ENCODE results near the gene MYMX.

Gene MYMX

DNA sequence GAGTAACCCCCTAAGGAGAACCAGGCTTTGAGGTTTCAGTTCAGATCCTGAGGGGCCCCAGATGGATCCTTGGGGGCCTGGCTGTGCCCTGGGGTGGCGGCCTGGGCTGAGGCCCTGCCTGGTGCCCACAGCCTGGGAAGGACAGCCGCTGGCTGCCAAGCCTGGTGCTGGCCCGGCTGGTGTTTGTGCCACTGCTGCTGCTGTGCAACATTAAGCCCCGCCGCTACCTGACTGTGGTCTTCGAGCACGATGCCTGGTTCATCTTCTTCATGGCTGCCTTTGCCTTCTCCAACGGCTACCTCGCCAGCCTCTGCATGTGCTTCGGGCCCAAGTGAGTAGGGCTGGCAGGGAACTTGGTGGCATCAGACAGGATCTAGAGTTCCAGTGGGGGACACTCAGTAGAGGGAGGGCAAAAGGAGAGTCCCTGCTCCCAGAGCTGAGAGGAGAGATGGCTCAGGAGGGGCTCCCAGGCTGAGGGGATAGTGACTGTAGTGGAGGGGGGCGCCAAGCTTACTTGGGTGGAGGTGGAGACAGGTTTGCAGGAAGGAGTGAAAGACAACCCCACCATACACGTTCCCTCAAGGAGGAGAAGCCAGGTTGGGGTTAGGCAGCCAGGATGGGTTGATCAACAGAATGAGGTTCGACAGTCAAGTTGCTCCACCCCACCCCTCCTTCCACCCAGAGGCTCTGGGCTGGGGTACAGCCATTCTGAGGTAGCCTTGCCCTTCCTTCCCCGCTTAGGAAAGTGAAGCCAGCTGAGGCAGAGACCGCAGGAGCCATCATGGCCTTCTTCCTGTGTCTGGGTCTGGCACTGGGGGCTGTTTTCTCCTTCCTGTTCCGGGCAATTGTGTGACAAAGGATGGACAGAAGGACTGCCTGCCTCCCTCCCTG lies 16.2 kb downstream of the MYMX start:
- no peak for DNase-seq (ENCODE audit: low read depth, low spot score)

DNA sequence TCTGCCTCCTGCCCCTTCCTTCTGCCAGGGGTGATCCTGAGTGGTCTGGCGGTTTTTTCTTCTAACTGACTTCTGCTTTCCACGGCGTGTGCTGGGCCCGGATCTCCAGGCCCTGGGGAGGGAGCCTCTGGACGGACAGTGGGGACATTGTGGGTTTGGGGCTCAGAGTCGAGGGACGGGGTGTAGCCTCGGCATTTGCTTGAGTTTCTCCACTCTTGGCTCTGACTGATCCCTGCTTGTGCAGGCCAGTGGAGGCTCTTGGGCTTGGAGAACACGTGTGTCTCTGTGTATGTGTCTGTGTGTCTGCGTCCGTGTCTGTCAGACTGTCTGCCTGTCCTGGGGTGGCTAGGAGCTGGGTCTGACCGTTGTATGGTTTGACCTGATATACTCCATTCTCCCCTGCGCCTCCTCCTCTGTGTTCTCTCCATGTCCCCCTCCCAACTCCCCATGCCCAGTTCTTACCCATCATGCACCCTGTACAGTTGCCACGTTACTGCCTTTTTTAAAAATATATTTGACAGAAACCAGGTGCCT lies 16.9 kb downstream of the MYMX start:
- DNase-seq (ENCODE audit: low read depth, low spot score), result no peak

DNA sequence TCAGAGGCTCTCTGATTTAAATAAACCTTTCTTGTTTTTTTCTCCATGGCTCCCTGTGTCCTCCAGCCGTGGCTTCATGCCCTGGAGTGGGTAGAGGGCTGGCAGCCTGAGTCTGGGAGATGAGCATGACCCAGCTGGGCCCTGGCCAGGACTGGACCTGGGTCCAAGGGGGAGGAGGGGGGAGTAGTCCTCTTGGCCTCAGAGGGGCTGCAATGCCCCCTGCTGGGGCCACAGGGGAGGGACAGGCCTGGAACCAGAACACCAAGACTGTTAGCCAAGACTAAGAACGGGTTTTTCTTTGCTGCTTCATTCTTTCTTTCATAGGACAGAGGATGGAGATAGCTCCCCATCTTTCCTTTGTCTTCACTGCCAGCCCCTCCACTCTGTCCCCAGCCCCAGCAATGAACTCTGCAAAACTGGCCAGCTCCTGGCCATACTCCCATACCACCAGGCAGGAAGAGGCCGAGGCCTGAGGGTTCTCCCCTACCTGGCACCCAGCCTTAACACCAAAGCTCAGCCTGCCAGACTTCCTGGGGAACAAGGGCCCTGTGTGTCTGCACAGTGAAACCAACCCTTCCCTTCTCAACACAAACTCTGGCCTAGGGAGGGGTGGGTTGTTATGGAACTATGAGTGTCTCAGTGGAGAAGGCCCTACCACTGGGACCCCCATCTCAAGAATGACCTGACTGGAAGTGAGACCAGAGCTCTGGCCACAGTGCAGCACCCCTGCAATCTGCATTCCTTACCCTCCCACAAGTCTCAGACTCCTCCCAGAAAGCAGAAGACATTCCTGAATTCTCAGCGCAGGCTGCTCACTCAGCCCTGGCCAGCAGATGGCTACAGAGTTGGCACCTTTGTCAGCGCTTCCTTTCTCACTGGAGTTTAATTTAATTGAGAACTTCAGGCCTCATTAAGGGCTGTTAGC lies 17.6 kb downstream of the MYMX start:
- DNase-seq (ENCODE audit: low read depth, low spot score), result no peak

DNA sequence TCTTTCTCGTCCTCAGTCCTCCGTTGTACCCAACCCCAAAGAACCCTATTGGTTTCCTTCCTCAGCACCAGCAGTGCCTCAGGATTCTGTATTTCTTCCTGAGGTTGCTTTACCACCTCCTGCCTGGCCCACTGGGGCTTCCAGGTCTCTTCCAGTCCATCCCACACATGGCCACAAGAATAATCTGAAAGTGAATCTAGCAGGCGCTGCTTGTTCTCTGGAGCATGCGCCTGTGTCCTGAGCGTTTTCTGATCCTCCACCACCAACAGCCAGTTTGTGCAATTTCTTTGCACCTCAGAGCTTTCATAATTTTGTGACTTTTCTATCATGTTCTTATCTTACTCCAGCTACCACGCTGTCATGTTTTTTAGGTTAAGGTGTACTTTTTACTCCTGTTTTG lies 18.5 kb downstream of the MYMX start:
- no peak for DNase-seq (ENCODE audit: low read depth, low spot score)

DNA sequence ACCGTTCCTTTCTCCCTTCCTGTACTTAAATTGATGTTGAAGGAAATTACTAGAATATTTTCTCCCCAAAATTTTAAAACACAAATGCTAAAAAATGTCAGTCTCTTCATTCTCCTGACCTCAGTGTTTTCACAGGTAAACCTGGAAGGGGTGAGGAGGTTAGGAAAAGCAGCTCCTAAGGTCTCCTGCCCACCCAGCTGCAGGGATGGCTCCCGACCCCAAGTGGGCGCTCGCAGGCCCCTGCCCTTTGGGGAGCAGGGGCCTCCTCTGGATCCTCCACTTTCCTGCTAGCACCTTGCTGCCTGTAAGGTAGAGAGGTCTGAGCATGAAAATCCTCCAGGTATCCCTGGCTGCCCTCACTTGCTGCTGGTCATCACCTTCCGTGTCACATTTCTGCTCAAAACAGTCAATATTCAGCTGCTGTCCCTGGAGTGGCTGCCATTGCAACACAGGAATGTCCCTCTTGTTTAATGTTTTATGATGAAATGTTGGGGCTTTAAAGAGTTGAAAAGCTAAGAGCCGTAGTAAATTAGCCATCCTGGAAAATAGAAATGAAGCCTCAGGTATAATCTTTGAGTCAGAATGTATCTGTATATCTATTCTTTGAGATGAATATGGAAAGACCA lies 19.3 kb downstream of the MYMX start:
- no peak for DNase-seq (ENCODE audit: low read depth, low spot score)

DNA sequence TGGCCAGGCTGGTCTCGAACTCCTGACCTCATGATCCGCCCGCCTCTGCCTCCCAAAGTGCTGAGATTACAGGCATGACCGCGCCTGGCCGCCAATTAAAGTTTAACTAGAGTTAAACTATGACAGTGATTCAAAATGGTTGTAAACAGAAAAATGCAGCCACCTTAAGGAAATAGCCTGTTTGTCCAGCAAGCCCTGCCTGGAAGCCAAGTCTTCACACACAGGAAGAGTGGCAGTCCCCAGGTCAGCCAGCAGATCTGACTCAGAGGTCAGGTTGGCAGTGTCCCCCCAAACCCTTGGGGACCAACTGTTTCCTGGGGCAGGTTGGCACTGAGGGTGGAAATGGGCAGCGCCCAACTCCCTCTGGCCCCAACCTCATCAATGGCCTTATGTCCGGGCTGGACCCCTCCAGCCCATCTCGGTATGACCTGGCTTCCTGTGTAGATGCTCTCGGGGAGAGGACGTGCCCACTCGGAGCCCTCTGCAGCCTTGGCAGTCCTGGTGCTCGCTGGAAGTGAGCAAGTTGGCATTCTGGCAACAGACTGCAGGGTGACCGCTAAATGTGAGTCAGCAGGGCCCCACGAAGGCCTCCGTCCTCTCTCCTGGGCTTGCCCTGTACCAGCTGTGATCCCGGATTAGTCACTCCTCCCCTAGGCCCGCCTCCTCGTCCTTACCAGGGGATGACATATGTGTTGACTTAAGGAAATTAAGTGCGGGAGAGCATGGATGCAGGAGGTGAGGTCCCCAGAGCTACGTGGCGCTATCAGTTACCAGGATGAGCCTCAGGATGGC lies 20.5 kb downstream of the MYMX start:
- no peak for DNase-seq (ENCODE audit: low read depth, low spot score)

DNA sequence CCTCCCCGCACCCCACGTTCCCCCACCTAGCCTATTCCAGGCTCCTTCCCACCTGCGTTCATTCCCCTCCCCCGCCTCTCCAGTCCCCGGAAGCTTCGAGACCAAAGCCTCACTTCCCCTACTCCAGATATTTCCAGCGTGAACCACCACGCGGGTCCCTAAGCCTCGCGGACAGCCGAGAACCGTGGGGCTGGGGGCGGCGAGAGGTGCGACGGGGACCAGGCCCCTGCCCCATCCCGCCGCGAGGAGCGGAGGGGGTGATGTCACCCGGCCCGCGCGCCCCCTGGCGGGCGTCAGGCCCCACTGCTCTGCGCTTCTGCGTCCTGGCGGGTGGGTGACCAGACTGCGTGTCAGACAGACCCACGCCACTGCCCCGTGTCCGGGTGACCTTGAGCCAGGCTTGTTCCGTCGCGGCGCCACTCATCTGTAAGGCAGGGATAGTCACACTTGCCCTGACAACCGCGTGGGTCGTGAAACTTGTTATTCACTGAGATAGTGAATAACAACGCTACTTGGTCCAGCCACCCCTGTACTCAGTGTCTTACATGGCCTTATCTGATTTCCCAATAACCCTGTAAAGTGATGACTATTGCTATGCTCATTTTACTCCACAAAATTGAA lies 21.2 kb downstream of the MYMX start:
- no peak for DNase-seq (ENCODE audit: low read depth, low spot score)

DNA sequence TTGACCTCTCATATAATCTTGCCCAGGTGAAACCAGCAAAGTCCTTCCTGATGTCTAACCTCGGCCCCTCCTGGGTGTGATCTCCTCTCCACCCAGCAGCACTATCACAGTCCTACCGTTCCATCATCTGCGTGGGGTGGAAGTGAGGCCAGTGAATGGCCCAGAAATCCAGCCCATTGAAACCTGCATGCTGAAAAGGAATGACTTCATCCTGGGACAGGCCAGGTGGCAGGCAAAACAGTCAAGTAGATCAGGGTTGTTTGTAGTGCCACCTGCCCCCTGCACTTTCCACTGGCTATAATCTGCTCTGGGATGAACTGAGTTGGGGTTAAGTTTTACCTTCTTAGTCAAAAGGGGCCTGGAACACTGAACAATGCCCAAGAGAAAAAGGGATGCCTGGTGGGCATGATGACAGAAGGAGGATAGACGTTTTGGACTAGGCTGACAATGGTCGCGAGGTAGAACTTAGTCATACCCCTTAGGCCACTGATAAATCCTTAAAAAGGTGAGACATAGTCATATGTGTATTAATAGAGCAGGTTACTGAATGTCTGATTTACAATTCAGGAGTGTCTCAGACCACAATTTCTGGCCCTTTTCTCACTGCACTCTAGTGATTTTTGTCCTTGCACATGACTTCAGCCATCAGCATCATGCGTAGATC lies 22.1 kb downstream of the MYMX start:
- no peak for DNase-seq (ENCODE audit: low read depth, low spot score)

DNA sequence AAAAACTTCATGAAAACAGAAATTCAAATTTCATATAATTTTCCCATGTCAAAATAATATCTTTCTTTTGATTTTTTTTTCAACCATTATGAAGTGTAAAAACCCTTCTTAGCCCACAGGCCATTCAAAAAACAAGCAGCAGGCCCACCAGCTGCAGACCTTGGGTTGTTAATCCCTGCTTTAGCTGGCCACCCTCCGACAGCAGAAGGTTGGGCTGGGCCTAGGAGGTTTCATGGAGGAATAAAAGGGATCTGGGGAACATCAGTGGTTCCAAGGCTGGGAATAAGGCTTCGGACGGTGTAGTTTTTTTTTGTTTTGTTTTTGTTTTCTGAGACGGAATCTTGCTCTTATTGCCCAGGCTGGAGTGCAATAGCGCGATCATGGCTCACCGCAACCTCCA lies 26.6 kb downstream of the MYMX start:
- no peak for DNase-seq (ENCODE audit: low read depth, low spot score)

DNA sequence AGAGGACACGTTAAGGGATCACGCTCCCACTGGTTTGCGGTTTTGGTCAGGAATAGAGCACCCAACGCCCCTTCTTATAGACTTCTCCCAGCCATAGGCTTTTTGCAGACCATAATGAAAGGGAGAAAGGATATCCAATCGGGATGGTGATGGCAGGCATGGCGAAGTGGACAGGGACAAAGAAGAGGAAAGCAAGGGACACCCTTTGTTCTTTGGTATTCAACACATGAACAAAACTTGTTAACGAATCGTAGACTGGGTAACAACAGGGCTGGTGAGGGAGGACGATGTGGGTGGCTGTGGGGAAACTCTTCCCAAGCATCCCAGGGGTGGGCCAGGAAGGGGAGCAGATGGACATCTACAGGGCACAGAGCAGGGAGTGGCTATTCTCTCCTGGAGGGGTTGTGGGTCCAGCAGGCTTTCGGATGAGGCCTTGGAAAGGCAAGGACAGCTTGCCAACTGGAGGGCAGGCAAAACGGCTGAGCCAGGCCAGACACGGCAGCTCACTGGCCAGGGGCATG lies 28.7 kb downstream of the MYMX start:
- DNase-seq (ENCODE audit: low read depth, low spot score), result no peak

DNA sequence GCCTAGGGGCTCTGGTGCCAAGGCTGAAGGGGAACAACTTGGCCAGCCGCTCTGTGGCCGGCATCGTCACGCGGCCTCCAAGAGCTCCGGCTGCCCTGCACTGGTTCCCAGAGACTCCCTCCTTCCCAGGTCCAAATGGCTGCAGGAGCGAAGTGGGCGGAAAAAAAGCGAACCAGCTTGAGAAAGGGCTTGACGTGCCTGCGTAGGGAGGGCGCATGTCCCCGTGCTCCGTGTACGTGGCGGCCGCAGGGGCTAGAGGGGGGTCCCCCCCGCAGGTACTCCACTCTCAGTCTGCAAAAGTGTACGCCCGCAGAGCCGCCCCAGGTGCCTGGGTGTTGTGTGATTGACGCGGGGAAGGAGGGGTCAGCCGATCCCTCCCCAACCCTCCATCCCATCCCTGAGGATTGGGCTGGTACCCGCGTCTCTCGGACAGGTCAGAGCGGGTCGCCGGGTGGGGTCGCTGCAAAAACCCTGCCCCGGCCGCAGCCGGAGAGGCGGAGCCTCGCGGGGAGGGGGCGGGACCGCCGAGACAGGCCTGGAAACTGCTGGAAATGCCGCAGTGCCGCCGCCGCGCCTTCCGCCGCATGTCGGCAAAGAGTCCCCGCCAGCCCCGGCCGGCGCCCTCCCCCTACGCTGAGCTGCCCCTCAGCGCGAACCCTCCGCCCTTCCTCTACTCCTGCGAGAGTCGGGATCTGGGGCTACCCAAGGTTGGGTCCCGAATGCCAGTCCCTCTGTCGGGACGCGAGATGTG lies 29.4 kb downstream of the MYMX start:
- no peak for DNase-seq (ENCODE audit: low read depth, low spot score)

DNA sequence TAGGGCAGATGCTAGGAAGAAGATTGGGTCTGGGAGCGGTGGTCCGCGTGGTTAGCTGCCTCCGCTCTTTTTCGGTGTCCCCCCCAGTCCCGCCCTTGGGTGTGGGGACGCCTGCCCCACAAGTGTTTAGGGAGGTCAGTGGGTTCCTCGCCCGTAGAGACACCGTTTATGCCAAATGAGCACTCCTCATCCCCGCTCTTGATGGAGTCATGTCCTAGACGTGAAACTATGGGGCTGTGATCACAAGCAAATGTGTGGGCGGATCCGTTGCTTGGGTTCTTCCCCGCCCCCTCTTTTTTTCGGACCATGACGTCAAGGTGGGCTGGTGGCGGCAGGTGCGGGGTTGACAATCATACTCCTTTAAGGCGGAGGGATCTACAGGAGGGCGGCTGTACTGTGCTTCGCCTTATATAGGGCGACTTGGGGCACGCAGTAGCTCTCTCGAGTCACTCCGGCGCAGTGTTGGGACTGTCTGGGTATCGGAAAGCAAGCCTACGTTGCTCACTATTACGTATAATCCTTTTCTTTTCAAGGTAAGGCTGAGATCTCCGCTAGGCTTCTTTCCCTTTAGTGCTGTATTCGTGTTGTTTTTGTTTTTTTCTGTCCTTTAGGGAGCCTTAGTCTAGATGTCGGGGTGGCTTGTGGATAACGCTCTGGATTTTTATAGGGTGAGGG lies 30.1 kb downstream of the MYMX start, which contains the start of gene HSP90AB1:
Gene HSP90AB1, plus strand, starts transcription at position 439 of the 675 bp plus-strand sequence. CDS start 1,529 bp downstream, outside the sequence.
- DNase-seq (ENCODE audit: low read depth, low spot score), result peak; percentile 89

DNA sequence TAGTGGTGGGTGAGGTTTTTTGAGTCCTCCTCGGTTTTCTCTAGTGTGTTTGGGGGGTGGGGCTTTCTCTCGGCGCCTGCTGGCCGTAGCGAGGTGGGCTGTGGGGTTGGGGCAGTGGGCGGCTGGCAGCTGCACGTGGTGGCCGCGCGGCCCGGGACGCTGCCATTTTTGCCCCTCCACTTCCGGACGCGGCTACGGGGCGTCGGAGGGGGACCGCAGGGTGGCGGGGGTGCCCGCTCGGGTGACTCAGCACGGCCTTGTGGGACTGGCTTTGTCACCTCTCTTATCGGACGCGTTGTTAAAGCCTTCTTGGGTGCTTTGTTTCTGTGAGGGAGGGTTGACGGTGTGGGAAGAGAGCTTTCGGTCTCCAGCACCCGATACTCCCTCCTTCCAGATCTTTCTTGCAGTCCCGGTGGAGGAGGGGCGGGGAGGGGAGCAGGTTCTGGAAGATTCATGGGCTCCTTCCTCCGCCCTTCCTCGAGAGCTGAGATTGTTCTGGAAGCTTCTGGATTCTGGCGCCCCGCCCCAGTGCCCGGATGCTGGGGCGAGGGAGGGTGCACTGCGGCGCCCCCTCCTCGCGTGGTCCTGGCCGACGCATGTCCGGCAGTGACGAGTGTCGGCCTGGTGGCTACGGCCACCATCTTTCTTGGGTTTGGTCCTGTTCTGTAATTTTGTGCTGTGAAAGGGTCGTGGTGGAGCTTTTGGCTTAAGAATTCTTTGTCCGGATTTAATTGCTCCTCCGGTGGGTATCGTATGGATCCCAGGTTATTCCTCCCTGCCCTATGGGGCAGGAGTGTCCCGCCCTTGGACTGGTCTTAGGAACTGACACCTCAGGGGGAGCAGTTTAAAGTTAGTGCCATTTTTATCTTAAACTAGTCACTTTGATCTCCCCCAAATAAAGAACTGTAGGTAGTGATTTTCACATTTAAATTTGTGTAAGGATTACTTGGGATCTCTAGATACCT lies 30.9 kb downstream of the MYMX start:
- DNase-seq (ENCODE audit: low read depth, low spot score), result no peak

DNA sequence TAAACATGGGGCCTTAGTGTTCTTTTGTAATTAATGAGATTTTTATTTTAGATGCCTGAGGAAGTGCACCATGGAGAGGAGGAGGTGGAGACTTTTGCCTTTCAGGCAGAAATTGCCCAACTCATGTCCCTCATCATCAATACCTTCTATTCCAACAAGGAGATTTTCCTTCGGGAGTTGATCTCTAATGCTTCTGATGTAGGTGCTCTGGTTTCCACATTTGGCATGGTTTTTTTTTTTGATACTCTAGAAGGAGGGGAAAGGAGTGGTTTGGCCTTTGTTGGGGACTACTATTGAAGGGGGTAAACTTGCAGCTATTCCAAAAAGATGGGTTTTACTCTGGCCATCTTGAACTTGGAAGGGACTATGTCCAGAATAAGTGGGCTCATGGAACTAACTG lies 31.9 kb downstream of the MYMX start:
- no peak for DNase-seq (ENCODE audit: low read depth, low spot score)

DNA sequence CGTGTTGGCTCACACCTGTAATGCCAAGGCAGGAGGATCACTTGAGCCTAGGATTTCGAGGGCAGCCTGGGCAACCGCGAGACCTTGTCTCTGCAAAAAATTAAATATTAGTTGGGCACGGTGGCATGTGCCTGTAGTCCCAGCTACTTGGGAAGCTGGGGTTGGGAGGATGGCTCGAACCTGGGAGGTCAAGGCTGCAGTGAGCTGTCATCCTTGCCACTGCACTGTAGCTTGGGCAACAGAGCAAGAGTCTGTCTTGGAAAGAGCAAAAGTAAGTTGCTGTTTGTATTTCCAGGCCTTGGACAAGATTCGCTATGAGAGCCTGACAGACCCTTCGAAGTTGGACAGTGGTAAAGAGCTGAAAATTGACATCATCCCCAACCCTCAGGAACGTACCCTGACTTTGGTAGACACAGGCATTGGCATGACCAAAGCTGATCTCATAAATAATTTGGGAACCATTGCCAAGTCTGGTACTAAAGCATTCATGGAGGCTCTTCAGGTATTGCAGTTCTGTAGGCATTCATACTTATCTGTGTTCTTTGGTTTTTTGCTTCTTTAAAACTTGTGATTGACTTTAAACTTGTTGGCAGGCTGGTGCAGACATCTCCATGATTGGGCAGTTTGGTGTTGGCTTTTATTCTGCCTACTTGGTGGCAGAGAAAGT lies 32.5 kb downstream of the MYMX start:
- DNase-seq (ENCODE audit: low read depth, low spot score), result no peak

DNA sequence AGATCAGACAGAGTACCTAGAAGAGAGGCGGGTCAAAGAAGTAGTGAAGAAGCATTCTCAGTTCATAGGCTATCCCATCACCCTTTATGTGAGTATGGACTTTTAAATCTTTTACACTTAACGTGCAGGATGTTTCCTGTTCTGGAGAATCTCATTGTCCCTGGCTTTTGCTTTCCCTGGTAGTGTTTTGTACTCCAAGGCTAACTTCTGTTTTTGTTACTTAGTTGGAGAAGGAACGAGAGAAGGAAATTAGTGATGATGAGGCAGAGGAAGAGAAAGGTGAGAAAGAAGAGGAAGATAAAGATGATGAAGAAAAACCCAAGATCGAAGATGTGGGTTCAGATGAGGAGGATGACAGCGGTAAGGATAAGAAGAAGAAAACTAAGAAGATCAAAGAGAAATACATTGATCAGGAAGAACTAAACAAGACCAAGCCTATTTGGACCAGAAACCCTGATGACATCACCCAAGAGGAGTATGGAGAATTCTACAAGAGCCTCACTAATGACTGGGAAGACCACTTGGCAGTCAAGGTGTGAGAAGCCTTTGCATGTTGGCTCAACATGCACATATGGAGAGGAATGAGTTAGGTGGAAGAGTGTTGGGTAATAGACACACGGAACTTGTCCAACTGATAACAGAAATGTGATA lies 33.5 kb downstream of the MYMX start:
- DNase-seq (ENCODE audit: low read depth, low spot score), result no peak
